GM21786 (cell line): ENCODE results near the gene CADM2.
"Not testable (repeated sequence)": the region's sequence is repeated elsewhere in the genome, so short reads cannot be mapped to it uniquely, and the experiment has no call there.

Experiments used
- ATAC-seq: cut with Tn5 transposase; IDR thresholded peaks from one replicate; pipeline ENCODE4 v1.9.1; 2021; ENCODE audit not compliant: unreplicated experiment

CADM2 gene

GRCh38 chr3:85074003-85074402 is 115.2 kb downstream of the CADM2 start:
- no peak for ATAC-seq

- ATAC-seq: no peak
These were observed 116.9 kb downstream of the CADM2 start for GRCh38 chr3:85075663-85076062.

GRCh38 chr3:85077018-85077417 is 118.2 kb downstream of the CADM2 start:
- ATAC-seq: no peak

GRCh38 chr3:85081191-85081906 is 122.6 kb downstream of the CADM2 start:
- no peak for ATAC-seq

GRCh38 chr3:85090495-85090894 is 131.7 kb downstream of the CADM2 start:
- no peak for ATAC-seq

GRCh38 chr3:85100316-85100715 is 141.5 kb downstream of the CADM2 start:
- no peak for ATAC-seq

- ATAC-seq: no peak
These were observed 144.0 kb downstream of the CADM2 start for GRCh38 chr3:85102781-85103180.

- ATAC-seq: no peak
These were observed 151.6 kb downstream of the CADM2 start for GRCh38 chr3:85110393-85110792.

GRCh38 chr3:85120879-85121278 is 162.1 kb downstream of the CADM2 start:
- ATAC-seq: no peak

GRCh38 chr3:85132864-85133263 is 174.1 kb downstream of the CADM2 start:
- ATAC-seq: not testable (repeated sequence)

GRCh38 chr3:85133691-85134420 is 175.1 kb downstream of the CADM2 start:
- not testable (repeated sequence) for ATAC-seq

- ATAC-seq: no peak
These were observed 183.8 kb downstream of the CADM2 start for GRCh38 chr3:85142626-85143025.

GRCh38 chr3:85148036-85148435 is 189.2 kb downstream of the CADM2 start:
- no peak for ATAC-seq

- ATAC-seq: no peak
These were observed 192.8 kb downstream of the CADM2 start for GRCh38 chr3:85151555-85151954.

- not testable (repeated sequence) for ATAC-seq
These were observed 194.5 kb downstream of the CADM2 start for GRCh38 chr3:85153279-85153678.

- no peak for ATAC-seq
These were observed 200.6 kb downstream of the CADM2 start for GRCh38 chr3:85159376-85159775.

- ATAC-seq: no peak
These were observed 202.8 kb downstream of the CADM2 start for GRCh38 chr3:85161544-85161943.

GRCh38 chr3:85162905-85163304 is 204.1 kb downstream of the CADM2 start:
- ATAC-seq: no peak

- ATAC-seq: no peak
These were observed 205.6 kb downstream of the CADM2 start for GRCh38 chr3:85164436-85164835.

GRCh38 chr3:85167576-85167975 is 208.8 kb downstream of the CADM2 start:
- ATAC-seq: no peak

- no peak for ATAC-seq
These were observed 211.9 kb downstream of the CADM2 start for GRCh38 chr3:85170646-85171045.

GRCh38 chr3:85171976-85172375 is 213.2 kb downstream of the CADM2 start:
- no peak for ATAC-seq
